D721Med (cell line): ENCODE data around the gene SPATA25.
A peak's percentile ranks its signal among the peaks of the same experiment; 100 is the strongest.
"Not testable (repeated sequence)": the region's sequence is repeated elsewhere in the genome, so short reads cannot be mapped to it uniquely, and the experiment has no call there.

Experiments used
- DNase-seq: peaks from one replicate; pipeline ENCODE4 v3.0.0; 2011; ENCODE audit warnings: low spot score; ENCODE audit not compliant: insufficient read length
- FAIRE-seq: peaks from 2 replicates; lab custom pipeline; 2011; peaks lifted over from hg19 to GRCh38; lab: Jason Lieb, UNC
- CTCF ChIP-seq: IDR thresholded peaks from 2 replicates; pipeline ENCODE4 v1.5.1; 2012; ENCODE audit warnings: mild to moderate bottlenecking, control low read depth; ENCODE audit not compliant: insufficient read depth; ENCODE audit errors: missing control alignments

Gene SPATA25

DNA sequence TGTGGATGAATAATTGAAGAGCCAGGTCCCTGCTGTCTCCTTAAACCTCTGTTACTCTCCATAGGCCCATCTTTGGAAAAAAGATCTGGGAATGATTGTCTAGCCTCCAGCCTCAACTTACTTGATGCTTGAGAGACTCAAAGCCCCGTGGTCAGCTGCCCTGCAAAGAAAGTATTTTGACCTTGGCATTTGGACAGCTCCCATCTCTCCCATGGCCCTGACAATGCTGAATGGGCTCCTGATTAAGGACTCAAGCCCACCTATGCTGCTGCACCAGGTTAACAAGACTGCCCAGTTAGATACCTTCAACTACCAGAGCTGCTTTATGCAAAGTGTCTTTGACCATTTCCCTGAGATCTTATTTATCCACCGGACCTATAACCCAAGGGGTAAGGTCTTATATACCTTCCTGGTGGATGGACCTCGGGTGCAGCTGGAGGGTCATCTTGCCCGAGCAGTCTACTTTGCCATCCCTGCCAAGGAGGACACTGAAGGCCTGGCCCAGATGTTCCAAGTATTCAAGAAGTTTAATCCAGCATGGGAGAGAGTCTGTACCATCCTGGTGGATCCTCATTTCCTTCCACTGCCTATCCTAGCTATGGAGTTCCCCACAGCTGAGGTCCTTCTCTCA lies 4.8 kb downstream of the SPATA25 start:
- DNase-seq (no peak), FAIRE-seq (no peak)
- no peak for TF ChIP-seq CTCF

GRCh38 chr20:45880988-45881788 lies 6.2 kb downstream of the SPATA25 start, which contains the start of gene ZSWIM1:
Gene ZSWIM1, plus strand, starts transcription at chr20:45881227. Its CDS starts 1,366 bp downstream, at chr20:45882593.
- peak; percentile 96 for DNase-seq
- FAIRE-seq = peak; percentile 73
- no peak for TF ChIP-seq CTCF

- FAIRE-seq (no peak), DNase-seq (no peak)
- TF ChIP-seq CTCF = no peak
Measured at GRCh38 chr20:45878076-45878761, 9.2 kb downstream of the SPATA25 start.

GRCh38 chr20:45874576-45874975 lies 12.8 kb downstream of the SPATA25 start:
- DNase-seq (no peak), FAIRE-seq (no peak)
- no peak for TF ChIP-seq CTCF

- DNase-seq, FAIRE-seq: not testable (repeated sequence)
Measured at GRCh38 chr20:45874104-45874481, 13.3 kb downstream of the SPATA25 start.

- TF ChIP-seq CTCF = no peak
- no peak for FAIRE-seq
- DNase-seq = no peak
Measured at GRCh38 chr20:45873409-45874103, 13.9 kb downstream of the SPATA25 start.

DNA sequence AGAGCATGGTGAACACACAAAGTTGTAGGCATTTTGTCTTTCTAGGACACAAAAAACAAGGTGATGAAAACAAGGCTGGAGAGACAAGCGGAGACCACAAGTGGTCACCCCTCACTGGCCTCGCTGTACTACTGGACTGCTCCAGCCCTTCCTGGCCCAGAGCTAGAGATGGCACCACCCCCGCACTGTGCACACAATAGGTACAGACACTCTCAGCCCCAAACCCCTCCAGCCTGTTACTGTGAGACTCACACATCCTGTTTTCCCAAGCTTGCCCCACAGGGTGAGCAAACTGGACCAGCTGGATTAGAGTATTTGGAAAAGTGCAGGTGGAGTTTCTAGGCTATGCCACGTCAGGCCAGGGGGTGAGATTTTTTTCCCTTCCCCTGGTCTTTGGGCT lies 14.8 kb downstream of the SPATA25 start:
- FAIRE-seq (no peak), DNase-seq (no peak)
- no peak for TF ChIP-seq CTCF
